Astrocyte of the hippocampus (primary cell): Measurements from ENCODE around the gene GFRAL.
A peak's percentile ranks its signal among the peaks of the same experiment; 100 is the strongest.
"Not testable (repeated sequence)": the region's sequence is repeated elsewhere in the genome, so short reads cannot be mapped to it uniquely, and the experiment has no call there.

ENCODE experiments used
- DNase-seq: peaks from one replicate; pipeline ENCODE4 v3.0.0; 2011; ENCODE audit warnings: low read depth, low spot score

GFRAL gene

GRCh38 chr6:55327169-55327568 is at the start of gene GFRAL:
TSS of gene GFRAL (plus strand) at chr6:55327469. CDS start at chr6:55327555, 86 bp downstream.
- no peak for DNase-seq

- no peak for DNase-seq
These were observed 49.6 kb upstream of the GFRAL start for GRCh38 chr6:55277646-55278045.

- DNase-seq: no peak
These were observed 46.1 kb upstream of the GFRAL start for GRCh38 chr6:55281215-55281614.

- DNase-seq: no peak
These were observed 45.2 kb upstream of the GFRAL start for GRCh38 chr6:55282115-55282514.

GRCh38 chr6:55286824-55287223 is 40.4 kb upstream of the GFRAL start:
- DNase-seq: no peak

GRCh38 chr6:55290736-55291135 is 36.5 kb upstream of the GFRAL start:
- DNase-seq: no peak

- peak; percentile 0 for DNase-seq
These were observed 34.2 kb upstream of the GFRAL start for GRCh38 chr6:55293116-55293515.

GRCh38 chr6:55297214-55297613 is 30.1 kb upstream of the GFRAL start:
- DNase-seq: not testable (repeated sequence)

- no peak for DNase-seq
These were observed 27.8 kb upstream of the GFRAL start for GRCh38 chr6:55299286-55299985.

- DNase-seq: no peak
These were observed 22.5 kb upstream of the GFRAL start for GRCh38 chr6:55304747-55305146.

- no peak for DNase-seq
These were observed 7.1 kb upstream of the GFRAL start for GRCh38 chr6:55319961-55320695.

- no peak for DNase-seq
These were observed 6.6 kb upstream of the GFRAL start for GRCh38 chr6:55320696-55321086.

GRCh38 chr6:55377150-55377549 is 49.9 kb downstream of the GFRAL start:
- DNase-seq: no peak

GRCh38 chr6:55379471-55379870 is 52.2 kb downstream of the GFRAL start:
- peak; percentile 2 for DNase-seq

- DNase-seq: no peak
These were observed 52.6 kb downstream of the GFRAL start for GRCh38 chr6:55379895-55380294.

GRCh38 chr6:55388211-55388610 is 60.9 kb downstream of the GFRAL start:
- no peak for DNase-seq

- DNase-seq: no peak
These were observed 68.6 kb downstream of the GFRAL start for GRCh38 chr6:55395871-55396270.

GRCh38 chr6:55397986-55398385 is 70.7 kb downstream of the GFRAL start:
- DNase-seq: no peak

GRCh38 chr6:55399351-55399750 is 72.1 kb downstream of the GFRAL start:
- DNase-seq: no peak

- no peak for DNase-seq
These were observed 78.4 kb downstream of the GFRAL start for GRCh38 chr6:55405474-55406235.

- DNase-seq: no peak
These were observed 83.4 kb downstream of the GFRAL start for GRCh38 chr6:55410674-55411073.

GRCh38 chr6:55423933-55424332 is 96.7 kb downstream of the GFRAL start:
- DNase-seq: no peak
